Osteoblast (primary cell): ENCODE results near the gene KLHL17. TPM values are rescaled to one million over a fixed set of nuclear protein-coding genes. Genes with fewer than 3 reads are reported as not detected.

ENCODE experiments used
- DNase-seq: peaks from one replicate; pipeline ENCODE4 v3.0.0; 2011; ENCODE audit warnings: low spot score, mixed read lengths; ENCODE audit not compliant: insufficient read length; ENCODE audit errors: missing footprints
- H2AFZ ChIP-seq: 2 replicates; pipeline ENCODE4 v1.6.0; 2011; ENCODE audit warnings: mild to moderate bottlenecking, low read length
- H3K27ac ChIP-seq: 2 replicates; pipeline ENCODE4 v1.5.1; 2011; ENCODE audit warnings: mild to moderate bottlenecking, low read depth, low read length, moderate library complexity
- H3K27me3 ChIP-seq: 2 replicates; pipeline ENCODE4 v1.6.0; 2012; ENCODE audit warnings: mild to moderate bottlenecking, control low read depth, inconsistent platforms, low read length, moderate library complexity; ENCODE audit not compliant: insufficient read depth
- H3K36me3 ChIP-seq: 2 replicates; pipeline ENCODE4 v1.5.1; 2011; ENCODE audit warnings: mild to moderate bottlenecking, low read length, control low read depth, moderate library complexity; ENCODE audit not compliant: insufficient read depth
- H3K4me1 ChIP-seq: 2 replicates; pipeline ENCODE4 v1.5.1; 2011; ENCODE audit warnings: mild to moderate bottlenecking, low read length, control low read depth, moderate library complexity; ENCODE audit not compliant: insufficient read depth
- H3K4me2 ChIP-seq: 2 replicates; pipeline ENCODE4 v1.6.0; 2011; ENCODE audit warnings: mild to moderate bottlenecking, low read length; ENCODE audit not compliant: insufficient read depth
- H3K4me3 ChIP-seq: fragments of 200-600 bp; sonication (generic); 3 replicates; pipeline ENCODE4 v1.5.1; 2012; ENCODE audit warnings: mild to moderate bottlenecking, low read length, inconsistent platforms; ENCODE audit not compliant: insufficient read depth
- H3K79me2 ChIP-seq: 2 replicates; pipeline ENCODE4 v1.6.0; 2012; ENCODE audit warnings: mild to moderate bottlenecking, low read length, control low read depth, inconsistent platforms; ENCODE audit not compliant: insufficient read depth
- H3K9me3 ChIP-seq: 2 replicates; pipeline ENCODE4 v1.5.1; 2011; ENCODE audit warnings: low read depth, low read length, control low read depth
- H4K20me1 ChIP-seq: 2 replicates; pipeline ENCODE4 v1.6.0; 2012; ENCODE audit warnings: mild to moderate bottlenecking, low read length, control low read depth; ENCODE audit not compliant: insufficient read depth
- total RNA-seq: library from RNA; depleted of rRNA; stranded (reverse); fragments of >200 nt; gene quantifications from 2 replicates; pipeline ENCODE4 v1.2.3, GENCODE V29; 2012
- TF ChIP-seq, protein P1 (sequence below): IDR thresholded peaks from 2 replicates; pipeline ENCODE4 v1.5.1; 2011; ENCODE audit warnings: mild to moderate bottlenecking, low read depth, low read length, moderate library complexity; ENCODE audit errors: extremely low read depth

The KLHL17 gene
- total RNA-seq, 1 donor = 5.4 TPM

DNA sequence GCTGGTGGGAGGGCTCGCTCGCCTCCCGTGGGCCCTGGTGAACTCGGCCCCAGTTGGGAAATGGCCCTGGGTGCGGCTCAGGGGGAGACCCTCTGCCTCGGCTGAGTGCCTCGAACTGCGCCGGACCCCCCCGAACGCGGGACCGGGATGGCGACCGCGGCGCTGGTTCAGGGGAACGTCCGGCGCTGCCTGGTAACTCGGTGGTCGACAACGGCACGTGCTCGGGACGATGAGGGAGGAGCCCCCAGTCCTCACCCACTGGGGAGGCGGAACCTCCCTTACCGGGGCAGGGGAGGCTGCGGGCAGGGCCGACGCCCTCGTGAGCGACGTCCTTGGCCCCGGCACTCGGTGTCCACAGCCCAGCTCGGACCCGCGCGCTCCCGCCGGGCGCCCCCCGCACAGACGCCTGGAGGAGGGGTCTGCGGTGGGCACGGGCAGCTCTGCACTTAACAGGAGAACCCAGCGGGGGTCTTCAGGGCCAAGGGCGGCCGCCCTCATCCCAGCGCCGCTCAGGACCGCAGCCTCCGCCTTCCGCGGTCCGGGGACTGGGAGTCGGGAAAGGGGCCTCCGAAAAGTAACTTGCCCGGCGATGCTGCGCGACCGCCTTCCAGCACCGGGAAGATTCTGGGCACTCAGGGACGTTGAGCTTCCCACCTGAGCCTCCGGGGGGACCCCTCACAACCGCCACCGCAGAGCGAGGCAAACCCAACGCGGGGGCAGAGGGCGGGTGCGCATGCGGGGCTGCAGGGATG is 37.8 kb downstream of the KLHL17 start:
- peak; percentile 80 for DNase-seq
- TF ChIP-seq, protein P1, sequence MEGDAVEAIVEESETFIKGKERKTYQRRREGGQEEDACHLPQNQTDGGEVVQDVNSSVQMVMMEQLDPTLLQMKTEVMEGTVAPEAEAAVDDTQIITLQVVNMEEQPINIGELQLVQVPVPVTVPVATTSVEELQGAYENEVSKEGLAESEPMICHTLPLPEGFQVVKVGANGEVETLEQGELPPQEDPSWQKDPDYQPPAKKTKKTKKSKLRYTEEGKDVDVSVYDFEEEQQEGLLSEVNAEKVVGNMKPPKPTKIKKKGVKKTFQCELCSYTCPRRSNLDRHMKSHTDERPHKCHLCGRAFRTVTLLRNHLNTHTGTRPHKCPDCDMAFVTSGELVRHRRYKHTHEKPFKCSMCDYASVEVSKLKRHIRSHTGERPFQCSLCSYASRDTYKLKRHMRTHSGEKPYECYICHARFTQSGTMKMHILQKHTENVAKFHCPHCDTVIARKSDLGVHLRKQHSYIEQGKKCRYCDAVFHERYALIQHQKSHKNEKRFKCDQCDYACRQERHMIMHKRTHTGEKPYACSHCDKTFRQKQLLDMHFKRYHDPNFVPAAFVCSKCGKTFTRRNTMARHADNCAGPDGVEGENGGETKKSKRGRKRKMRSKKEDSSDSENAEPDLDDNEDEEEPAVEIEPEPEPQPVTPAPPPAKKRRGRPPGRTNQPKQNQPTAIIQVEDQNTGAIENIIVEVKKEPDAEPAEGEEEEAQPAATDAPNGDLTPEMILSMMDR = no peak
- Histone ChIP-seq H3K79me2 (no peaks in the 10 kb centered on the region), H3K27ac (no peak overlapping the region), H3K27me3 (peaks cover 48% of the 10 kb centered on the region), H3K36me3 (no peaks in the 10 kb centered on the region), H3K9me3 (no peaks in the 10 kb centered on the region), H3K4me1 (peaks cover 4% of the 10 kb centered on the region), H3K4me2 (no peak overlapping the region), H3K4me3 (no peak overlapping the region), H2AFZ (no peak overlapping the region), H4K20me1 (no peaks in the 10 kb centered on the region)

DNA sequence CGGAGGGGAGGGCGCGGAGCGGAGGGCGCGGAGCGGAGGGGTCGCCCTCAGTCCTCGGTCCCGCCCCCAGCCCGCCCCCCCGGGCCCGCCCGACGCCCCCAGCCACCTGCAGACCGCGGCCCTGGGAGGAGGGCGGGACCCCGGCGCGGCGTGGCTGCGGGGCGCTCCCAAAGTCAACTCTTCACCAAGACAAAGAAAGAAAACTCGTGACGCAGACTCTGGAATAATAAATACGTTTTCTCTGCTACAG is 38.3 kb downstream of the KLHL17 start:
- Histone ChIP-seq H4K20me1 (no peaks in the 10 kb centered on the region), H3K9me3 (no peaks in the 10 kb centered on the region), H3K4me1 (peaks cover 4% of the 10 kb centered on the region), H3K79me2 (no peaks in the 10 kb centered on the region), H3K36me3 (no peaks in the 10 kb centered on the region), H2AFZ (no peak overlapping the region), H3K4me3 (peak overlapping the region; percentile 60), H3K27ac (no peak overlapping the region), H3K27me3 (peaks cover 48% of the 10 kb centered on the region), H3K4me2 (peak overlapping the region; percentile 32)
- DNase-seq = no peak
- TF ChIP-seq, protein P1 = no peak

DNA sequence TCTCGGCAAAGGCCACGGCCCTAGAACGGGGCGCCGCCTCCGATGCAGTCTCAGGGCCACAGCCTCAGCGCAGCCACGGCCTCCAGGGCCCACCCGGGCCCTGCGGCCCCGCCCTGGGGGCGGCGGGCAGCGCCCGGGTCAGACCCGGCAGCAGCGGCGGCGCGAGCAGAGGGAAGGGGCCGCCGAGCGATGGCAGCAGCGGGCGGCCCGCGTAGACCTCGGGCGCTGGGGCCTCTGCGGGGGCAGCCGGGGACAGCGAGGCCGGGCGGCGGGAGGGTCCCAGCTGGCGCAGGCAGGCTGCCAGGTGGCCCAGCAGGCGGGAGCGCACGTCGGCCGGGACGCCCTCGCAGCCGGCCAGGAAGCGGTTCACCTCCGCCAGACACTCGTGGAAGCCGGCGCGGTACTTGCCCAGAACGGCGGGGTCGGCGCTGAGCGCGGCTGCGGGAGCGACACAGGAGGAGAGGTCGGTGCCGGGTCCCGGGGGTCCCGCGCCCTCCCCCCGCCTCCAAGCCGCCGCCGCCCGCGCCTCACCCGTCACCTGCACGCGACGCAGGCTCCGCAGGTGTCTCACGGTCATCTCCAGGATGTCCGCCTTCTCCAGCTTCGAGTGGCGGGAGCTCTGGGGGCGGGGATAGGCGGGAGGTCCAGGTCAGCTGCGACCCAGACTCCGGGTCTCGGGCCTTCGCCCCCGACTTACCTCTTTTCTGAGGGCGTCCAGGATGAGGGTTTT is 38.8 kb downstream of the KLHL17 start:
- DNase-seq = peak; percentile 90
- H3K27ac ChIP-seq = no peak overlapping the region

More for the DNA sequence above, 38.8 kb downstream of the KLHL17 start:
- Histone ChIP-seq H3K79me2 (no peaks in the 10 kb centered on the region), H3K4me2 (peak overlapping the region; percentile 32), H3K36me3 (no peaks in the 10 kb centered on the region), H4K20me1 (no peaks in the 10 kb centered on the region), H3K27me3 (peaks cover 48% of the 10 kb centered on the region), H3K9me3 (no peaks in the 10 kb centered on the region), H3K4me3 (peak overlapping the region; percentile 60), H2AFZ (no peak overlapping the region), H3K4me1 (peaks cover 4% of the 10 kb centered on the region)
- TF ChIP-seq, protein P1 = no peak
